Measurements from ENCODE around the gene SUMO1. TPM values are rescaled to one million over a fixed set of nuclear protein-coding genes. Genes with fewer than 3 reads are reported as not detected.

Gene SUMO1
- total and polyA plus RNA-seq, 2 of the 4 experiments (the other 2 are of a cell fraction), result 72.3 to 90.0 TPM

DNA sequence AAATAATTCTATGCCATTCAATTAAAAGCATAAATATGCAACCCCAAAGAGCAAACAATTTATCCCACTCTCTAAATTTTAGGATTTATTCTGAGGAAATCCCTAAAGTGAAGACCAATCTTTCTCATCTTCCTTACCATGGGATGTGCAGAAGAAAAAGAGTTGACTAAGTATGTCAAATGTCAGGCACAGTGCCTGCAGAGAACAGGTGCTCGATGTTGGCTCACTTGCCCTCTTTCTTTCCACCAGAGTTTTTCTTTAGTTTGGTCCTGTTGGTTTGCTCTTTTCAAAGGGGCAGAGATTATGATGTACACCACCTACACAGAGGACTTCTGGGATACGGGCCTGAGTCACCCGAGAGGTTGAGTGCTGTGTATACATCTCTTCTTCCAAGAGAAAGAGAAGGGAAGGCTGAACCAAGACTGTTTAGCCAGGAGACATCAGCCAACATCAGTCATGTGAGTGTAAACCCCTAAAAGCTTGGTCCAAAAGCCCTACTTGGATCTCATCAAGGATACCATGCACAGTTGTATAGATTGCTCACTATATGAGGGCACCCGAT lies 51.7 kb downstream of the SUMO1 start:
- Histone ChIP-seq H3K56ac (ENCODE audit: extremely low read depth, insufficient read depth, low read length) (no peak overlapping the region), H3K36me3 (ENCODE audit: control insufficient read depth, insufficient read depth, low read length) (no peaks in the 10 kb centered on the region), H3K23ac (ENCODE audit: low read depth, low read length) (peak overlapping the region; percentile 65; the same call in 1 of the 2 replicates), H2BK20ac (ENCODE audit: low read depth, low read length) (peak overlapping the region; percentile 76; the same call in 1 of the 2 replicates), H4K8ac (ENCODE audit: low read depth in 2 of 2, low read length in 2 of 2) (no peak overlapping the region), H3K4ac (ENCODE audit: low read depth, low read length) (peak overlapping the region; percentile 75), H2AK5ac (ENCODE audit: low read depth, low read length) (peak overlapping the region; percentile 81; the same call in 1 of the 2 replicates), H3K4me3 (ENCODE audit: insufficient read depth, low read depth, low read length) (no peak overlapping the region), H3K4me1 (ENCODE audit: control insufficient read depth, insufficient read depth, low read length) (peaks cover 10% of the 10 kb centered on the region), H3K4me2 (ENCODE audit: low read depth, low read length) (no peak overlapping the region), H2BK5ac (ENCODE audit: low read depth, low read length, poor library complexity, severe bottlenecking) (no peak overlapping the region), H3K9ac (ENCODE audit: low read depth, low read length) (no peak overlapping the region), H2AFZ (replicated peaks; ENCODE audit: low read length, poor library complexity) (peak overlapping the region; percentile 71), H4K91ac (ENCODE audit: insufficient read depth, low read depth, low read length) (peak overlapping the region; percentile 11), H3K79me1 (ENCODE audit: low read depth in 1 of 2, low read length in 2 of 2) (no peaks in the 10 kb centered on the region; a peak in 1 of 4 replicates), H3K27ac (ENCODE audit: insufficient read depth, low read length) (no peak overlapping the region), H3K27me3 (ENCODE audit: control insufficient read depth, insufficient read depth, low read length) (no peaks in the 10 kb centered on the region), H3K9me3 (ENCODE audit: control insufficient read depth, insufficient read depth, low read length) (no peaks in the 10 kb centered on the region), H2BK15ac (ENCODE audit: low read depth, low read length) (peak overlapping the region; percentile 69), H3K14ac (replicated peaks; ENCODE audit: low read depth, low read length) (peak overlapping the region; percentile 85), H4K20me1 (ENCODE audit: insufficient read depth, low read length) (no peaks in the 10 kb centered on the region), H4K5ac (ENCODE audit: low read depth, low read length) (no peak overlapping the region), H3K9me1 (ENCODE audit: insufficient read depth, low read length) (peaks cover 14% of the 10 kb centered on the region), H3K18ac (ENCODE audit: low read depth, low read length) (peak overlapping the region; percentile 29; the same call in 1 of the 2 replicates), H2BK120ac (ENCODE audit: low read depth, low read length) (peak overlapping the region; percentile 52), H2AK9ac (replicated peaks; ENCODE audit: low read depth, low read length, poor library complexity) (no peak overlapping the region)
- dilution Hi-C loops (cut with HindIII; ENCODE audit: low sequenced_read_pairs, unreplicated experiment), result no loop called here
- intact Hi-C loops (cut with micrococcal nuclease), result no loop called here
- WGBS, 2 experiments (ENCODE audit: extremely low coverage in 2 of 2, insufficient read length in 1 of 2), result no CpG with 5 or more reads among the region's 4 CpGs
- in situ Hi-C loops (cut with MboI; ENCODE audit: low sequenced_read_pairs), result no loop called here
- no TSS peak for BruUV-seq (replicated peaks)
- POLR2A ChIA-PET (ENCODE audit: unreplicated experiment), result no interaction called here
- CTCF ChIA-PET, result interaction anchor here (0.8 kb wide), 1 partner anchor 19 kb away, joined by 3 read pairs; no protein-coding TSS in a partner anchor
- DNase-seq (peak; percentile 53), ATAC-seq (ENCODE audit: low read depth) (peak; percentile 58; the same call in 1 of the 2 replicates)
- TF ChIP-seq, protein P1, sequence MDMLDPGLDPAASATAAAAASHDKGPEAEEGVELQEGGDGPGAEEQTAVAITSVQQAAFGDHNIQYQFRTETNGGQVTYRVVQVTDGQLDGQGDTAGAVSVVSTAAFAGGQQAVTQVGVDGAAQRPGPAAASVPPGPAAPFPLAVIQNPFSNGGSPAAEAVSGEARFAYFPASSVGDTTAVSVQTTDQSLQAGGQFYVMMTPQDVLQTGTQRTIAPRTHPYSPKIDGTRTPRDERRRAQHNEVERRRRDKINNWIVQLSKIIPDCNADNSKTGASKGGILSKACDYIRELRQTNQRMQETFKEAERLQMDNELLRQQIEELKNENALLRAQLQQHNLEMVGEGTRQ (IDR thresholded peaks at IDR 0.05; ENCODE audit: low read depth, low read length), result no peak
- TF ChIP-seq SMC3 (IDR thresholded peaks at IDR 0.05; ENCODE audit: low read depth, low read length) (no peak), FOS (IDR thresholded peaks at IDR 0.05; ENCODE audit: low read depth, low read length) (no peak), BHLHE40 (IDR thresholded peaks at IDR 0.05; ENCODE audit: low read depth, low read length) (no peak), NFE2L2 (IDR thresholded peaks at IDR 0.05; ENCODE audit: low read depth, low read length) (no peak)

All from IMR-90 (cell line).